Omental fat pad (tissue), 4 donors: Measurements from ENCODE around the gene STON2. TPM values are rescaled to one million over a fixed set of nuclear protein-coding genes. Genes with fewer than 3 reads are reported as not detected.
"Not testable (repeated sequence)": the region's sequence is repeated elsewhere in the genome, so short reads cannot be mapped to it uniquely, and the experiment has no call there.

Experiments
- ATAC-seq: fragments of 150-250 bp; one replicate; pipeline ENCODE4 v1.9.1; 2016; ENCODE audit warnings: mild to moderate bottlenecking, moderate library complexity; ENCODE audit not compliant: low FRiP score
- DNase-seq: peaks from one replicate; pipeline ENCODE4 v3.0.0-alpha.2; 2019; ENCODE audit warnings: low spot score
- CTCF ChIP-seq, 3 donors: fragments of 450-650 bp; IDR thresholded peaks; one replicate each; pipeline ENCODE4 v1.5.1; 2016 to 2017; ENCODE audit warnings: antibody characterized with exemption in 3 of 3, mild to moderate bottlenecking in 3 of 3, moderate library complexity in 2 of 3
- total RNA-seq, 4 donors: library from RNA; depleted of rRNA; stranded (reverse); fragments of >200 nt; gene quantifications; one replicate each; pipeline ENCODE4 v1.1.0, GENCODE V29; 2016

STON2 gene
- total RNA-seq, 4 donors from 2014 or later, result 8.0 to 31.4 (median 18.6) TPM

GRCh38 chr14:81246461-81247270, 153.5 kb downstream of the STON2 start:
- no peak for DNase-seq
- TF ChIP-seq CTCF (IDR thresholded peaks at IDR 0.05), result no peak
- no peak for ATAC-seq

- TF ChIP-seq CTCF (IDR thresholded peaks at IDR 0.05), result no peak
- DNase-seq (no peak), ATAC-seq (no peak)
Observed at GRCh38 chr14:81245771-81246170, 154.4 kb downstream of the STON2 start.

- ATAC-seq, DNase-seq: not testable (repeated sequence)
Observed at GRCh38 chr14:81244431-81244830, 155.7 kb downstream of the STON2 start.

- DNase-seq, result no peak
- no peak for ATAC-seq
- no peak for TF ChIP-seq CTCF (IDR thresholded peaks at IDR 0.05)
Observed at GRCh38 chr14:81243499-81243898, 156.6 kb downstream of the STON2 start.

GRCh38 chr14:81236849-81237248, 163.3 kb downstream of the STON2 start:
- not testable (repeated sequence) for ATAC-seq, DNase-seq

GRCh38 chr14:81236138-81236537, 164.0 kb downstream of the STON2 start:
- DNase-seq, result no peak

GRCh38 chr14:81235096-81235495, 165.0 kb downstream of the STON2 start:
- DNase-seq (no peak), ATAC-seq (no peak)
- TF ChIP-seq CTCF (IDR thresholded peaks at IDR 0.05), result no peak

More at GRCh38 chr14:81236138-81236537, 164.0 kb downstream of the STON2 start:
- TF ChIP-seq CTCF (IDR thresholded peaks at IDR 0.05), result no peak
- no peak for ATAC-seq

GRCh38 chr14:81234278-81234677, 165.8 kb downstream of the STON2 start:
- no peak for DNase-seq
- no peak for ATAC-seq
- no peak for TF ChIP-seq CTCF (IDR thresholded peaks at IDR 0.05)
